NCI-H748 (cell line): Measurements from ENCODE around the gene ISM1.

Experiments used
- DNase-seq: peaks from one replicate; lab custom pipeline; 2025; ENCODE audit not compliant: unreplicated experiment; lab: John Stamatoyannopoulos, UW

Gene ISM1

GRCh38 chr20:13251904-13252297, 30.8 kb downstream of the ISM1 start:
- no peak for DNase-seq

GRCh38 chr20:13255356-13255755, 34.3 kb downstream of the ISM1 start:
- no peak for DNase-seq

DNA sequence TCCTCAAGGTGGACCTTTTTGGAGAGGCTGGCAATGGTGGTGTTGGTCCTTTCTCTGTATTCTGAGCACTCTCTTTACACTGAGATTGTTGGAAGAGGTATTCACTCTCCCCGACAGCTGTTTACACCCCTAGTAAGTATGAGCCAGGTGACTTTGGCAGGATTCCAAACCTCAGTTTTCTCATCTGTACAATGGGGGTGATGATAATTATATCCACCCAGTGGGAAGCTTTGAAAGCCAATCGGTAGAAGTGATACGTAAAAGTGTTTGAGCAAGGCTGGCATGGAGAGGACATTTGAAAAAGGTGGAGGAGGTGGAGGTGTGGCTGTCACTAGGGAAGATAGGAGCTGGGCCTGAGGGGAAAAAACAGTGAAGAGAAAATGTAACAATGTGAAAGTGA, 35.5 kb downstream of the ISM1 start:
- no peak for DNase-seq

GRCh38 chr20:13259921-13260320, 38.8 kb downstream of the ISM1 start:
- DNase-seq: peak; percentile 88

DNA sequence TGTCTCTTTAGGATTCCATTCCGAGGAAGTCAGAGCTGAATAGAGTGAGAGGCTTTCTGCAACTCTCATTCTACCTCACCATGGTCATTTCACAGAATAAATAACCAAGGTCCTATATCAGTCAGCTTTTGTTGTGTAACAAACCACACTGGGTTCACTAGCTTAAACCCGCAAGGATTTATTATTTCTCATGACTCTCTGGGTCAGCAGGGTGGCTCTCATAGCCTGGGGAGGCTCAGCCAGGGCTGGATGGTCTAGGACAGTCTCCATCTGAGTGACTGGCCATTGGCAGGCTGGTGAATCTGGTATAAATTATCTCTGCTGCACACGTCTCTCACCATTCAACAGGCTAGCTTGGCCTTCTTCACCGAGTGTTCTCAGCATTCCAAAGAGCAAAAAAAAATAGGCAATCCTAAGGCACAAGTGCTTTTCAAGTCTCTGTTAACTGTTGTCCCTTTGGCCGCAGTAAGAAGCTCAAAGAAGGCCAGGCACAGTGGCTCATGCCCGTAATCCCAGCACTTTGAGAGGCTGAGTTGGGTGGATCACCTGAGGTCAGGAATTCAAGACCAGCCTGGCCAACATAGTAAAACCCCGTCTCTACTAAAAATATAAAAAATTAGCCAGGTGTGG, 39.7 kb downstream of the ISM1 start:
- DNase-seq: no peak

DNA sequence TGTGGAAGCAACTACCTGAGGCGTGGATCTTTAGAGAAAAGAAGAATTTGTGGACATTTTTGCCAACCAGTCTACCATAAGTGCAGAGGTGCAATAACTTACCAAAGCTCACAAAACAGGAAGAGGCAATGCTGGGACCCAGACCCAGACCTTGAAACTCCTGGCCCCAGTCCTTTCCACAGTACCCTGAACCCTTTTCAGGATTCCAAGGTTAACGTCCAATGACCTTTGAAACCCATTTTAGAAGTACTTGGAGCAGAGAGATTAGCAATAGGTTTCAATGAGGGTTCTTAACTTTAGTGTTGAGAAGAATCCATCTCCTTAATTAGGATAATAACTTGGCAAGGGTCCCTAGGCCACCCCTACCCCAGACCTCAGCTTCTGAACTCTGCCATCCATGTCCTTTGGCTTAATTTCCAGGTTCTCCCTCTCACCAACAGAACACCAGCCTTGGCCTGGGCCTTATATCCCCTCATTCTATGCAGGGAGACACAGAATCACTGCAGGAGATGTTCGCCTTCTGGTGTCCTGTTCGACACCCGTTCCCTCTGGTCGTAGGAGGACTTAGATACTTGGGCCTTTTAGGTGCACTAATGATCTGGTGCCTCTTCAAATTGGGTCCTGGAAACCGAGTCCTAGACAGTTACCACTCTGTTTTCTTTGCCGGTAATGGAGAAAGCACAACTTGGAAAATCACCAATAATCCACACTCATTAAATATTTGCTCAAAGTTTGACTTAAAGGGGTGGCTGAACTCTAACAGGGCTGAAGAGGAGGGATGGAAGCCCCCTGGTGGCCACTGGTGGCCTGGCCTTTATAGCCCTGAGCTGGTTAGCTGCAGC, 40.6 kb downstream of the ISM1 start:
- DNase-seq: peak; percentile 81

DNA sequence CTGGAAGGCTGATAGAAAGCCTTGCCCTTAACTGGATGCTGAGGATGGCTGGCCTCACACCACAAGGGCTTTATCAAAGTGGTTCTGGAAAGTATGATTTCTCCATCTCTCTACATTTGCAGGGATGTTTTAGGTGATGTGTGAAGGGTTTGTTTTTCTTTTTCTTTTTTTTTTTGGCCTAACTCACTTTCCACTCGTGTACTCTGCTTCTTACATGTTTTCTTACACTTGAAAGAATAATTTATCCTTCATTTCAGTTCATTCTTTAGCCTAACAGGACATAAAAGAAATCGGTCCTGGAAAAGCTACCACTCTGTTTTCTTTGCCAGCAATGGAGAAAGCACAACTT, 41.2 kb downstream of the ISM1 start:
- no peak for DNase-seq

DNA sequence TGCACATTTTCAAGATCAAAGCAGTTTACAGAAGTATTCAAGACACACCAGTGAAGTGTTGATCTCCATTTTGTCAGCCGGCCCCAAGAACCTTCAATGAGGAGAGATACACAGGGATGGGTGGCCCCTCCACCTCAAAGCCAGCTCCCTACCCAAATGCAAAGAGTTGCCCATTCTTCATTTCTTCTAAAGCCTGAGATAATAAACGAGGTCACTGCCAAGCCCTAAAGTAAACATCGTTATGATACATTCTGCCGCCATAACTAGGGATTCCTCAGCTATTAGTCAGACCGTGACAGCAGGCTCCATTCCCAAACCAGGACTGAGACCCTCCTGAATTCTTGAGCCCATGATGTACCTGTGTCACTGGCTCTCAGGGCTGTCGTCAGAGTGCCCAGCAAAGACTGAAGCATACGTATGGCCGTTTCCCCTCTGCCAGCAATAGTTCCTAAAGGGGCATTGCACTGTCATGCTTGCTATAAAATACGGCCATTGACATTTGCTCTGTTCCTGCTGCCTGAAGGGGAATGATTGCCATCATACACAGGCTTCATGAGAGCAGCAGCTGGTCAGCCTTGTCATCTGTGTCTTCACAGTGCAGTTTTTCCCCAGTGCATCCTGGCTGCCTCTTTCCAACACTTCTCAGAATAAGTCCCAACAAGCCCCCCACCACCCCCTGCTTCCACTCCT, 41.7 kb downstream of the ISM1 start:
- DNase-seq: peak; percentile 58

GRCh38 chr20:13263451-13263850, 42.4 kb downstream of the ISM1 start:
- no peak for DNase-seq

DNA sequence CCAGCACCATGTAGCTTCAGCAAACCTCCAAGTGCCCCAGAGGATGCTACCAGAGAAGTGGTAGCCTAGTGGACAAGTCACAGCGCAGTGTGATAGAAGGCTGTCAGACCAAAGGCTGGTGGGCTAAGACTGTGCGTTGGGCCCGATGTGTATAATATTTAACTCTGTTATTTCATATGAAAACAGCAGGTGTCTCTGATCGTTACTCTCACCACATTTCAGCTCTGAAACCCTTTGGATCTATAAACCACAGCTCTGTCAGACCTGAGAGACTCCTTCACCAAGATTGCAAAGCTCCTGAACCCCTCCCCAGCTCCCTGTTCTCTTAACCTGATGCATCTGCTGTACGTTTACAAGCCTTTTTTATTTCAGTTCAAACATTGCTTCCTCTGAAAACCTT, 43.8 kb downstream of the ISM1 start:
- no peak for DNase-seq

DNA sequence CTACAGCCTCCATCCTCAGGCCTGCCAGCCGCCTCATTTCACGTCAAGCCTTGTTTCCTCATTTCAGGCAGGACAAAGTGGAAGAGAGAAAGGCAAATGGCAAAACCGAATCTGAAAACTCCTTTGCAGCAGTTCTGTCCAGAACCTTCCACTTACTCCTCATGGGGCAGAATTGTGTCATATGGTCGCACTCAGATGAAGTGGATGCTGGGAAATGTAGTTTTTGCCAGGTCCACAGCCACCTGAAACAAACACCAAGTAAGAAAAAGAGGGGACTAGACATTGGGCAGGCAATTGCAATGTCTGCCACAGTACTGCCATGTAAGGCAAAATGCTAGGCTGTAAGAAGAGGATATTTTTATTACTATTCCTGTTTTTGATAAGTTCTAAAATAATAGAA, 44.9 kb downstream of the ISM1 start:
- no peak for DNase-seq

DNA sequence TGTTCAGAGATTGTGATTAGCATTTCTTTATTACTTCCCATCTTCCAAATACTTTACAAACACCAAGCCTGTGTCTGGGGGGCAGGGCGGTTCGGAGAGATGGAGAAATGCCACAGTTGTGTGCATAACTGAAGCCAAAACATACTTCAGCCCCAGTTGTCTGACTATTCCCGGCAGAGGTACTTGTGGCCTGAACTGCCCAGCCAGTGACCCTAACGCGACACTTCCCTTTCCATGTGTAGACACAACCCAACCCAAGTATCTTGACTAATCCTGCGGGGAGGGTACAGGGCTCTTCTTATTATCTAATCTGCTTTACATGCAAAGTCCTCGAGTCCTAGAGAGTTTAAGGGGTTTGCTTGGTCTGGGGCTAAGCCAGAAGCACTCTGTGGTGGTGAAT, 46.2 kb downstream of the ISM1 start:
- DNase-seq: no peak

DNA sequence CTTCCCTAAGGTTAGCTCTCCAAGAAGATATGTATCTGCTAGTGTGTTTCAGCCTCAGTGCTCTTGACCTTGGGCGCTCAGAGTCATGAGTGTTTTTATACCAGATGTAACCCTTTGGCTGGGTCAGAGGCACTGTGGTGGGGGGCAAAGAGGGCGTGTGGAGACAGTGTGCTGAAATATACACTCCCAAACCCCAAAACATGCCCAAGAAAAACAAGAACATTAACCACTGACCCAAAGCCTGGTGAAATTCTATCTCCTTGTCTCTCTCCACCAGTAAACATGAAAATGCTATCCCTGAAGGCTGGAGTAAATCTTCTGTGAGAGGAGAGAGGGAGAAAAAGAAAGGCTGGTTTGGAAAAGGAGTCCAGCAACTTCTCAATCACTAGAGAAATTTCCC, 47.9 kb downstream of the ISM1 start:
- DNase-seq: no peak

DNA sequence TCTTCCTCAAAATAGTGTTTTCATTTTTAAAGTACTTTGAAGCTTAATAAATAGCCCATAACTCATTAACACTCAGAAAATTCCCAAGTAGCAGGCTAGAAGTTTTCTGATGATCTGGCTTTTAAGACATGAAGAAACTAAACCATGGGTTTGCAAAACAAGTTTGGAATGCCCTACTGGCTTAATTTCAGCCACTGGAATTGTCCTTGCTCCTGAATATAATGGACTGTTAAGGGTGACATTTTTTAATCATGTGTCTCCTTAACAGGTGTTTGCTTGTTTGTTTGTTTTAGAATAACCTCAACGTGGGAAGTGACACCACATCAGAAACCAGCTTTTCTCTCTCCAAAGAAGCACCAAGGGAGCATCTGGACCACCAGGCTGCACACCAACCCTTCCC, 49.1 kb downstream of the ISM1 start:
- no peak for DNase-seq

GRCh38 chr20:13271098-13271497, 50.0 kb downstream of the ISM1 start:
- no peak for DNase-seq

GRCh38 chr20:13271977-13272975, 51.2 kb downstream of the ISM1 start:
- DNase-seq: no peak

DNA sequence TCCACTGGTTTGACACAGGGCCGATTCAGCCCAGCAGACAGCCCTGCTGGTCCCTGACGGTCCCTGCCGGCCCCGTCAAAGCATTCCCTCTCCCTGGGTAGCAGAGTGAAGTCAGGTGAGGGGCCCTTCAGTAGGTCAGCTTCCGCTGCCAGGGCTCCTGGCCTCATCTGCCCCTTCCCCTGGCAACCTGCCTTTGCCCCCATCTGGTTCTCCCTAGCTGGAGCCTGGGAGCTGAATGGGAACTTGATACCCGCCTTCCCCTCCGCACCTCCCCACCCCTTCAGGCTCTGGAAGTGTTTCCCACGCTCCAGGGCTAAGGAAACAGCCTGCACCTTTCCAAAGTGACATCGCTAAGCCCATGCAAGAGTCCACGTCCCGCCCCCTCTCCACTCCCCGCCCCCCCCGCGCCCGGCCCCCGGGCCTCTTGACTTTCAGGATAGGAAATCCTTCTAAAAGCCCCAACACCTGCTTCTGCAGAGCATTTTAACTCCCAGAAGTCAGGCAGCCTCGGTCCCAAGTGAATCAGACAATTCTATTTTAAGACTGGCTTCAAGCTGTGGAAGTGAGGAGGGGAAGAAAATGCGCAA, 53.3 kb downstream of the ISM1 start:
- DNase-seq: peak; percentile 43

GRCh38 chr20:13276945-13277541, 56.0 kb downstream of the ISM1 start:
- no peak for DNase-seq

DNA sequence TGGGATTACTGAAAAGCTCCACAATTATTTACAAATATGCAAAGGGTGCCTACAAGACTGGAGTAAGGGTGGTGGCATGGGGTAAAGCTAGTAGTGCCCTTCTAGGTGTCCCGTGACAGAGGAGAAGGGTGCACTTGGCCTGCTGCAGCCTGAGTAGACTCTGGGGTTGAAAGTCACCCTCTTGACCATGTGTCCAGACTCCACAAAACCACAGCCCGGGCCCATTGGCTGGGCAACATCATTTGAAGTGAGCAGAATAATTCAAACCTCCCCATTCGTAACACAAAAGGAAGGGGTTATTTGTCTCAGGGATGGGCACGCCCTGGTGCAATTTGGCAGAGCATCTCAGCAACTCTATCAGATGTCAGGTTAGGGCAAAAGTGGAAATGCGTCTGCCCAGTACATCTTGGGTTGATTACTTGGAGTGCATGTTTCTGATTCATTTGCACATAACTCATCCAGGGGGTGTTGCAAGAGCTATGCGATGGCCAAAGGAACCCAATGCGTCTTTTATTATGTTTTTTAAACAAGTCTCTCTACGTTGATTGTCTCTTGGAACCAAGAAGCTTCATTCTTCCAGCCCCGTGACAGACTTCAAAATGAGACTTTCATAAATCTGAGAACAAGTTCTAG, 56.7 kb downstream of the ISM1 start:
- DNase-seq: no peak
